Fibroblast of lung (primary cell): Measurements from ENCODE around the gene GOLGA6A. TPM values are rescaled to one million over a fixed set of nuclear protein-coding genes. Genes with fewer than 3 reads are reported as not detected.

Experiments
- DNase-seq, 2 donors: peaks; one replicate each; pipeline versions ENCODE4 v3.0.0 to v3.0.0-alpha.2; 2010; ENCODE audit warnings: low read depth in 2 of 2
- H2AFZ ChIP-seq: 2 replicates; pipeline ENCODE4 v1.5.1; 2012; ENCODE audit warnings: low read length, control low read depth, inconsistent platforms
- H3K27ac ChIP-seq: 2 replicates; pipeline ENCODE4 v1.5.1; 2011; ENCODE audit warnings: low read length, control low read depth; ENCODE audit not compliant: insufficient read depth
- H3K27me3 ChIP-seq: 2 replicates; pipeline ENCODE4 v1.5.1; 2011; ENCODE audit warnings: mild to moderate bottlenecking, low read length; ENCODE audit not compliant: control insufficient read depth, insufficient read depth
- H3K36me3 ChIP-seq: 2 replicates; pipeline ENCODE4 v1.5.1; 2011; ENCODE audit warnings: low read length; ENCODE audit not compliant: control insufficient read depth, insufficient read depth
- H3K4me1 ChIP-seq: 2 replicates; pipeline ENCODE4 v1.5.1; 2011; ENCODE audit warnings: low read length; ENCODE audit not compliant: control insufficient read depth, insufficient read depth; ENCODE audit errors: extremely low read depth
- H3K4me2 ChIP-seq: 2 replicates; pipeline ENCODE4 v1.5.1; 2011; ENCODE audit warnings: low read length, control low read depth; ENCODE audit not compliant: insufficient read depth; ENCODE audit errors: extremely low read depth
- H3K4me3 ChIP-seq, 4 experiments: fragments of 200-600 bp in 1 of 4; sonication (generic) in 1 of 4; replicated peaks in 1 of 4; 2 replicates each; pipeline ENCODE4 v1.5.1; 2011 to 2016; ENCODE audit warnings: low read length in 4 of 4, low read depth in 3 of 4, mild to moderate bottlenecking in 3 of 4, control low read depth in 2 of 4, inconsistent platforms in 1 of 4, mixed read lengths in 1 of 4; ENCODE audit not compliant: insufficient read depth in 1 of 4; ENCODE audit errors: control extremely low read depth in 1 of 4
- H3K79me2 ChIP-seq: 2 replicates; pipeline ENCODE4 v1.5.1; 2012; ENCODE audit warnings: mild to moderate bottlenecking, low read length, inconsistent platforms; ENCODE audit not compliant: control insufficient read depth, insufficient read depth
- H3K9ac ChIP-seq: 2 replicates; pipeline ENCODE4 v1.5.1; 2011; ENCODE audit warnings: mild to moderate bottlenecking, low read length, control low read depth; ENCODE audit not compliant: insufficient read depth
- H3K9me3 ChIP-seq: 2 replicates; pipeline ENCODE4 v1.5.1; 2012; ENCODE audit warnings: low read depth, low read length; ENCODE audit not compliant: control insufficient read depth, insufficient read depth
- H4K20me1 ChIP-seq: 2 replicates; pipeline ENCODE4 v1.5.1; 2011; ENCODE audit warnings: low read length; ENCODE audit not compliant: control insufficient read depth, insufficient read depth; ENCODE audit errors: extremely low read depth
- CTCF ChIP-seq, 2 donors: IDR thresholded peaks in 1 of 2; conservative IDR thresholded peaks in 1 of 2; 1 replicate in 1 of 2; 2 replicates in 1 of 2; pipeline ENCODE4 v1.5.1; 2011 to 2012; ENCODE audit warnings: low read length in 2 of 2, control low read depth in 1 of 2, inconsistent platforms in 1 of 2, low read depth in 1 of 2, mild to moderate bottlenecking in 1 of 2
- EZH2 ChIP-seq: IDR thresholded peaks from 2 replicates; pipeline ENCODE4 v1.5.1; 2012; ENCODE audit warnings: low read length, control low read depth, mild to moderate bottlenecking; ENCODE audit errors: missing control alignments
- polyA plus RNA-seq, 2 donors: library from polyadenylated mRNA; depleted of rRNA in 1 of 2; stranded (reverse) in 1 of 2; unstranded in 1 of 2; fragments of >200 nt; gene quantifications; 2 replicates each; pipeline ENCODE4 v1.2.1, GENCODE V29; 2011 to 2012; ENCODE audit warnings: missing spikeins in 1 of 2
- total RNA-seq: library from RNA; depleted of rRNA; stranded (reverse); fragments of >200 nt; gene quantifications from 2 replicates; pipeline ENCODE4 v1.2.1, GENCODE V29; 2014

The GOLGA6A gene
- total and polyA plus RNA-seq, 2 donors (not counting 1 experiment from before 2014, with no cell fraction given): under 0.01 TPM; not detected in 1

GRCh38 chr15:74027688-74028087 lies 54.7 kb downstream of the GOLGA6A start:
- H3K36me3 ChIP-seq: peaks cover 23% of the 10 kb centered on the region

GRCh38 chr15:74025436-74025835 lies 56.9 kb downstream of the GOLGA6A start:
- H3K4me3 ChIP-seq: no peak overlapping the region
- no peak overlapping the region for H3K27ac ChIP-seq
- peaks cover 16% of the 10 kb centered on the region for H3K79me2 ChIP-seq
- H3K4me1 ChIP-seq: peaks cover 10% of the 10 kb centered on the region
- no peak overlapping the region for H2AFZ ChIP-seq
- H3K9ac ChIP-seq: no peak overlapping the region
- H3K36me3 ChIP-seq: peaks cover 26% of the 10 kb centered on the region
- DNase-seq: peak in 1 of 2 donors; percentile 15
- H3K9me3 ChIP-seq: no peaks in the 10 kb centered on the region
- no peaks in the 10 kb centered on the region for H3K27me3 ChIP-seq
- no peaks in the 10 kb centered on the region for H4K20me1 ChIP-seq
- no peak for TF ChIP-seq EZH2
- no peak for TF ChIP-seq CTCF (conservative IDR thresholded peaks at IDR 0.05 in 1 of 2, IDR thresholded peaks at IDR 0.05 in 1 of 2; ENCODE audit: low read depth in 1 of 2, low read length in 2 of 2)
- H3K4me2 ChIP-seq: no peak overlapping the region

More at GRCh38 chr15:74027688-74028087, 54.7 kb downstream of the GOLGA6A start:
- no peak for DNase-seq
- H3K27ac ChIP-seq: no peak overlapping the region
- H3K9ac ChIP-seq: no peak overlapping the region
- peaks cover 10% of the 10 kb centered on the region for H3K4me1 ChIP-seq
- TF ChIP-seq EZH2 (no peak), CTCF (conservative IDR thresholded peaks at IDR 0.05 in 1 of 2, IDR thresholded peaks at IDR 0.05 in 1 of 2; ENCODE audit: low read depth in 1 of 2, low read length in 2 of 2) (no peak)
- no peaks in the 10 kb centered on the region for H4K20me1 ChIP-seq
- H3K4me2 ChIP-seq: no peak overlapping the region
- no peaks in the 10 kb centered on the region for H3K27me3 ChIP-seq
- H3K9me3 ChIP-seq: no peaks in the 10 kb centered on the region
- H2AFZ ChIP-seq: no peak overlapping the region
- H3K4me3 ChIP-seq: no peak overlapping the region
- H3K79me2 ChIP-seq: peaks cover 7% of the 10 kb centered on the region

- no peaks in the 10 kb centered on the region for H3K9me3 ChIP-seq
- no peak overlapping the region for H3K27ac ChIP-seq
- no peak for DNase-seq
- no peaks in the 10 kb centered on the region for H3K27me3 ChIP-seq
- TF ChIP-seq CTCF (conservative IDR thresholded peaks at IDR 0.05 in 1 of 2, IDR thresholded peaks at IDR 0.05 in 1 of 2; ENCODE audit: low read depth in 1 of 2, low read length in 2 of 2) (no peak), EZH2 (no peak)
- peaks cover 24% of the 10 kb centered on the region for H3K36me3 ChIP-seq
- H3K9ac ChIP-seq: no peak overlapping the region
- H3K4me1 ChIP-seq: peaks cover 10% of the 10 kb centered on the region
- H3K4me3 ChIP-seq: no peak overlapping the region
- H3K4me2 ChIP-seq: no peak overlapping the region
- H2AFZ ChIP-seq: no peak overlapping the region
- H4K20me1 ChIP-seq: no peaks in the 10 kb centered on the region
- peaks cover 21% of the 10 kb centered on the region for H3K79me2 ChIP-seq
Observed at GRCh38 chr15:74024687-74025086, 57.7 kb downstream of the GOLGA6A start.
